H1 (cell line): ENCODE data around the gene FAHD1.

Source experiments
- CBX5 ChIP-seq: fragments of 300-800, 300-1000 bp; sonication (generic); IDR thresholded peaks from 2 replicates; pipeline ENCODE4 v1.7.1; 2016; ENCODE audit warnings: antibody characterized with exemption, low read length, low read depth
- CTCF ChIP-seq, 3 experiments: IDR thresholded peaks; 1 replicate in 2 of 3; 2 replicates in 1 of 3; pipeline versions ENCODE4 v1.5.1 to v1.6.1; 2011; ENCODE audit warnings: low read length in 3 of 3, mild to moderate bottlenecking in 3 of 3, inconsistent platforms in 2 of 3, low read depth in 1 of 3, moderate library complexity in 1 of 3; ENCODE audit not compliant: insufficient read depth in 1 of 3; ENCODE audit errors: control extremely low read depth in 1 of 3
- KDM5A ChIP-seq: fragments of 200-600 bp; IDR thresholded peaks from 2 replicates; pipeline ENCODE4 v1.7.1; 2012; ENCODE audit warnings: mild to moderate bottlenecking, low read length, inconsistent platforms, mixed read lengths
- TF ChIP-seq, protein P1 (sequence below): IDR thresholded peaks from 2 replicates; pipeline ENCODE4 v1.6.1; 2011; ENCODE audit warnings: low read depth, mild to moderate bottlenecking, low read length; ENCODE audit not compliant: insufficient read depth

DNA sequence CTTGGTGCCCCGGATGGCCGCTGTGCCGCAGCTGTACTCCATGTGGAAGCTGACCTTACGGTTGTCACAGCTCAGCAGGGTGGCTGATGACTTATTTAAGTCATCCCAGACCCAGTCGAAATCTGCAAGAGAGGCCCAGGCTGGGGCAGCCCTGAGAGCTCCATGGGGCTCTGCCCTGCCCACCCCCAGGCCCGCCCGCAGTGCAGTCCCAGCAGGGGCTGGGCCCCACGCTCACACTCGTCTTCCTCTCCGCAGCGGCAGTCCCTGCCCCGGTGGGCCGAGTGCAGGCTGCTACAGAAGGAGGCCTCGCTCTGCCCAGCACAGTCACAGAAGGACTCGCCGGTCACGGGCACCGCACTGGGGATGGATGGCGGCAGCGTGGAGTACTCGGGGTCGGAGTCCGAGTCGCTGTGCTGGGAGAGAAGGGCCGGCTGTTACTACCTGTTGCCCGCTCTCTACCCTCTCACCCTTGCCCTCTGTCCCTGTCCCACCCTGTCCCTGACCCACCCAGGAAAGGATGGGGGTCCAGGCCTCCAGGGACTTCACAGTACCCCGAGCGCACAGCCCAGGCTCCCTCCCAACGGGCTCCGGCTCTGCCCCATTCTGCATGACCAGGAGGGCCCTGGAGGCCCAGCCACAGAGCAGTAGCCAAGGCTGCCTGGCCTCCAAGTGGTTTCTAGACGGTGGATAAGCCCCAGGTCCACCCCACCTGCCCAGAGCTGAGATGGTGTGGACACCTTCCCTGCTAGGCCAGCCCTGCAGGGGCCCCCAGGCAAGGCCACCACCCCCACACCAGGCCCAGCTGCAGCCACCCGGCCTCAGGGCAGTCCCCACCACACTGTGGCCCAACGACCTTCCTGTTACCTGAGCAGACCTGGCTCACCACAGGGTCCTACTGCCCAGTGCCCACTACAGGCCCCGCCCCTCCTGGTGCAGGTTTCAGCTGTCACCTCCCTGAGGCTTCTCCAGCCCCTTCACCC, 48.5 kb upstream of the FAHD1 start:
- TF ChIP-seq CBX5 (no peak), KDM5A (no peak), CTCF (IDR thresholded peaks at IDR 0.05; ENCODE audit: control extremely low read depth in 1 of 3, insufficient read depth in 1 of 3, low read depth in 1 of 3, low read length in 3 of 3) (no peak)
- TF ChIP-seq, protein P1, sequence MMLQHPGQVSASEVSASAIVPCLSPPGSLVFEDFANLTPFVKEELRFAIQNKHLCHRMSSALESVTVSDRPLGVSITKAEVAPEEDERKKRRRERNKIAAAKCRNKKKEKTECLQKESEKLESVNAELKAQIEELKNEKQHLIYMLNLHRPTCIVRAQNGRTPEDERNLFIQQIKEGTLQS: no peak
